Peyer's patch (tissue), 4 donors: ENCODE measurements around the gene UACA. TPM values are rescaled to one million over a fixed set of nuclear protein-coding genes. Genes with fewer than 3 reads are reported as not detected.
"Not testable (repeated sequence)": the region's sequence is repeated elsewhere in the genome, so short reads cannot be mapped to it uniquely, and the experiment has no call there.

ENCODE experiments used
- DNase-seq, 3 donors: peaks; one replicate each; pipeline ENCODE4 v3.0.0-alpha.2; 2017 to 2019
- H3K27ac ChIP-seq, 4 donors: fragments of 200-600 bp; sonication (generic); one replicate each; pipeline ENCODE4 v1.5.1; 2016 to 2019
- H3K27me3 ChIP-seq, 2 donors: fragments of 200-600 bp; sonication (generic); one replicate each; pipeline ENCODE4 v1.5.1; 2019
- H3K36me3 ChIP-seq, 3 donors: fragments of 200-600 bp; sonication (generic); one replicate each; pipeline ENCODE4 v1.5.1; 2016 to 2019
- H3K4me1 ChIP-seq, 4 donors: fragments of 200-600 bp; sonication (generic); one replicate each; pipeline ENCODE4 v1.5.1; 2016 to 2019
- H3K4me3 ChIP-seq, 4 donors: fragments of 200-600 bp; sonication (generic); 1 replicate in 3 of 4; 2 replicates in 1 of 4; pipeline ENCODE4 v1.5.1; 2016 to 2019; ENCODE audit warnings: mild to moderate bottlenecking in 1 of 4
- H3K9me3 ChIP-seq, 4 donors: fragments of 200-600 bp; sonication (generic); one replicate each; pipeline ENCODE4 v1.5.1; 2016 to 2019; ENCODE audit warnings: mild to moderate bottlenecking in 1 of 4
- CTCF ChIP-seq, 6 experiments: fragments of 450-650 bp in 4 of 6; fragments of 200-600 bp in 2 of 6; sonication (generic) in 1 of 6; IDR thresholded peaks; one replicate each; pipeline ENCODE4 v1.5.1; 2017 to 2019; ENCODE audit warnings: antibody characterized with exemption in 6 of 6, mild to moderate bottlenecking in 3 of 6, moderate library complexity in 1 of 6
- POLR2A ChIP-seq, 2 donors: fragments of 450-650 bp; IDR thresholded peaks; one replicate each; pipeline ENCODE4 v1.5.1; 2017; ENCODE audit warnings: antibody characterized with exemption in 2 of 2, mild to moderate bottlenecking in 2 of 2, moderate library complexity in 2 of 2
- total RNA-seq, 4 donors: library from RNA; depleted of rRNA; stranded (reverse); fragments of >200 nt; gene quantifications; one replicate each; pipeline ENCODE4 v1.1.0, GENCODE V29; 2016

Gene UACA
- total RNA-seq, 4 donors from 2014 or later, result 41.8 to 59.1 (median 46.9) TPM

GRCh38 chr15:70665599-70665998, 97.8 kb downstream of the UACA start:
- Histone ChIP-seq H3K27me3 (no peaks in the 10 kb centered on the region), H3K36me3 (peaks cover 0 to 11% (median 0%) of the 10 kb centered on the region in 3 donors), H3K27ac (no peak overlapping the region), H3K4me1 (no peaks in the 10 kb centered on the region), H3K9me3 (no peaks in the 10 kb centered on the region), H3K4me3 (no peak overlapping the region)
- TF ChIP-seq POLR2A (IDR thresholded peaks at IDR 0.05) (no peak), CTCF (IDR thresholded peaks at IDR 0.05) (no peak)
- DNase-seq, result no peak

- no peak overlapping the region for H3K4me3 ChIP-seq
- H3K27me3 ChIP-seq, result no peaks in the 10 kb centered on the region
- no peaks in the 10 kb centered on the region for H3K9me3 ChIP-seq
- no peaks in the 10 kb centered on the region for H3K4me1 ChIP-seq
- TF ChIP-seq POLR2A (IDR thresholded peaks at IDR 0.05) (no peak), CTCF (IDR thresholded peaks at IDR 0.05) (no peak)
- H3K36me3 ChIP-seq, result peaks cover 0 to 11% (median 0%) of the 10 kb centered on the region in 3 donors
- no peak overlapping the region for H3K27ac ChIP-seq
- no peak for DNase-seq
Observed at GRCh38 chr15:70664494-70664893, 98.9 kb downstream of the UACA start.

GRCh38 chr15:70663069-70663468, 100.3 kb downstream of the UACA start:
- H3K9me3 ChIP-seq, H3K27me3 ChIP-seq, DNase-seq, H3K4me1 ChIP-seq, H3K4me3 ChIP-seq, H3K36me3 ChIP-seq, H3K27ac ChIP-seq: not testable (repeated sequence)

- TF ChIP-seq CTCF (IDR thresholded peaks at IDR 0.05) (no peak), POLR2A (IDR thresholded peaks at IDR 0.05) (no peak)
- Histone ChIP-seq H3K27ac (no peak overlapping the region), H3K4me3 (no peak overlapping the region), H3K9me3 (no peaks in the 10 kb centered on the region), H3K27me3 (no peaks in the 10 kb centered on the region), H3K36me3 (peaks cover 0 to 12% (median 0%) of the 10 kb centered on the region in 3 donors), H3K4me1 (no peaks in the 10 kb centered on the region)
- no peak for DNase-seq
Observed at GRCh38 chr15:70659662-70660061, 103.7 kb downstream of the UACA start.

GRCh38 chr15:70658641-70659040, 104.7 kb downstream of the UACA start:
- no peaks in the 10 kb centered on the region for H3K27me3 ChIP-seq
- no peaks in the 10 kb centered on the region for H3K4me1 ChIP-seq
- no peak for TF ChIP-seq CTCF (IDR thresholded peaks at IDR 0.05)
- no peak for TF ChIP-seq POLR2A (IDR thresholded peaks at IDR 0.05)
- H3K4me3 ChIP-seq, result no peak overlapping the region
- no peak for DNase-seq
- H3K36me3 ChIP-seq, result peaks cover 0 to 12% (median 0%) of the 10 kb centered on the region in 3 donors
- H3K9me3 ChIP-seq, result no peaks in the 10 kb centered on the region
- no peak overlapping the region for H3K27ac ChIP-seq

GRCh38 chr15:70653426-70653825, 109.9 kb downstream of the UACA start:
- H3K36me3 ChIP-seq, result peaks cover 0 to 12% (median 0%) of the 10 kb centered on the region in 3 donors
- DNase-seq, result no peak

More at GRCh38 chr15:70653426-70653825, 109.9 kb downstream of the UACA start:
- H3K27me3 ChIP-seq, result no peaks in the 10 kb centered on the region
- H3K27ac ChIP-seq, result no peak overlapping the region
- H3K4me3 ChIP-seq, result no peak overlapping the region
- no peaks in the 10 kb centered on the region for H3K9me3 ChIP-seq
- TF ChIP-seq POLR2A (IDR thresholded peaks at IDR 0.05) (no peak), CTCF (IDR thresholded peaks at IDR 0.05) (no peak)
- no peaks in the 10 kb centered on the region for H3K4me1 ChIP-seq
